ENCODE measurements around the gene FSHR.

The FSHR gene

DNA sequence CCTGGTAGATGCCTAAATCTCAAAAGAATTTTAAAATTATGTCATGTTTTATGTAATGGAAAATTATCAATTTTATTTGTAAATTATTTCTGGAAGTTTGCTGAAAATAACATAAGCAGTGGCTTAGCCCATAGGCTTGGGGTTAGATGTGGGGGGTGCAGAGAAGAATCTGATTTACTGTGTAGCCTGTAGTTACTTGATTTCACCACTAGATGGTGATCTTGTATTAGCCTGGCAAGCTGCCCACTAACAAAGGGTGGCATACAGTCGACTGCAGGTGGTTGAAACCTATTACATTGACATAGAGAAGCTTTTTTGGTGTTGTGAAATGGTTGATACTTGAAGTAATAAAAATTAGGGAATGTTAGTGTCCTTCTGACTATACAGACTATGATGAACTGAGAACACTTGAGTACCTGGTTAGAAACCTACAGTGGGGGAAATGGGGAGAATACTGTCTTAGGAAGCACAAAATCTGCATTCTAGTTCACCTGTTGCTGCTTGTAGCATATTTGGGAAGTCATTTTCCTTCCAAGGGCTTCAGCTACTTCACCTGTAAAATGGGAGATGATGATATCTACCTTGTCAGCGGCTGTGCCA, 207.8 kb downstream of the FSHR start:
- POLR2A ChIA-PET: no interaction called here
- TF ChIP-seq SP1 (IDR thresholded peaks at IDR 0.05): no peak
- TF ChIP-seq, protein P1, sequence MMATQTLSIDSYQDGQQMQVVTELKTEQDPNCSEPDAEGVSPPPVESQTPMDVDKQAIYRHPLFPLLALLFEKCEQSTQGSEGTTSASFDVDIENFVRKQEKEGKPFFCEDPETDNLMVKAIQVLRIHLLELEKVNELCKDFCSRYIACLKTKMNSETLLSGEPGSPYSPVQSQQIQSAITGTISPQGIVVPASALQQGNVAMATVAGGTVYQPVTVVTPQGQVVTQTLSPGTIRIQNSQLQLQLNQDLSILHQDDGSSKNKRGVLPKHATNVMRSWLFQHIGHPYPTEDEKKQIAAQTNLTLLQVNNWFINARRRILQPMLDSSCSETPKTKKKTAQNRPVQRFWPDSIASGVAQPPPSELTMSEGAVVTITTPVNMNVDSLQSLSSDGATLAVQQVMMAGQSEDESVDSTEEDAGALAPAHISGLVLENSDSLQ (IDR thresholded peaks at IDR 0.05): no peak
- no peak for TF ChIP-seq FOXM1 (IDR thresholded peaks at IDR 0.05; ENCODE audit: borderline replicate concordance)
- TF ChIP-seq HDGF (IDR thresholded peaks at IDR 0.05; ENCODE audit: borderline replicate concordance): no peak
- no peak for TF ChIP-seq FOXK2 (IDR thresholded peaks at IDR 0.05)
- TF ChIP-seq L3MBTL2 (conservative IDR thresholded peaks at IDR 0.05): no peak
- TF ChIP-seq FOXA1 (IDR thresholded peaks at IDR 0.05): no peak
- TF ChIP-seq ZNF384 (IDR thresholded peaks at IDR 0.05): no peak
- TF ChIP-seq ELF4 (IDR thresholded peaks at IDR 0.05): no peak
- no peak for TF ChIP-seq CTBP1 (IDR thresholded peaks at IDR 0.05; ENCODE audit: borderline replicate concordance)
- TF ChIP-seq NFRKB (IDR thresholded peaks at IDR 0.05): no peak
- TF ChIP-seq TARDBP (IDR thresholded peaks at IDR 0.05): no peak
- no peak for TF ChIP-seq BHLHE40 (IDR thresholded peaks at IDR 0.05; ENCODE audit: borderline replicate concordance)
- TF ChIP-seq LEF1 (IDR thresholded peaks at IDR 0.05; ENCODE audit: borderline replicate concordance): no peak
- TF ChIP-seq SUZ12 (IDR thresholded peaks at IDR 0.05): no peak
- CTCF ChIA-PET: interaction anchor here (0.7 to 1.6 kb wide), 3 partner anchors 14 to 1546 kb away, joined by 3 read pairs; no protein-coding TSS in a partner anchor
- DNase-seq (ENCODE audit: extremely low spot score): peak; percentile 61

DNA sequence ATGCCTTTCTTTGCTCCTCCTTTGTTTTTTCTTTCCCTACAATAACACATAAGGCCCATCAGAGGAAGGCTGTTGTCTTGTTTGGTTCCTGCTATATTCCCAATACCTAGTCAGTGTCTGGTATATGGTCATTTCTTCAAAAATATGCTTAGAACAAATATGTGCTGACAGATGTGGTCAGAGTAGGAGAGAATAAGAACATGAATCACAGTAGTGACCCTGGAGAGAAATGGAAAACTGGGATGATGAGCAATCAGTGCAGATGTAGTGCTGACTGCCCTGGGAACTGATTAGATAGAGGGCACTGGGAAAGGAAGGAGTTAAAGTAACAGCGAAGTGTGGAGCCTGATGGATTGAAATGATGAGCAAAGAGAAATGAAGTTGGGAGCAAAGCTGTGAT, 209.4 kb downstream of the FSHR start:
- ChIA-PET POLR2A (no interaction called here), CTCF (interaction anchor here (0.6 to 1.6 kb wide), 4 partner anchors 15 to 1454 kb away, joined by 3 read pairs; no protein-coding TSS in a partner anchor)
- TF ChIP-seq LEF1 (IDR thresholded peaks at IDR 0.05; ENCODE audit: borderline replicate concordance) (no peak), ZNF384 (IDR thresholded peaks at IDR 0.05) (no peak), BHLHE40 (IDR thresholded peaks at IDR 0.05; ENCODE audit: borderline replicate concordance) (no peak), FOXA1 (IDR thresholded peaks at IDR 0.05) (no peak), HDGF (IDR thresholded peaks at IDR 0.05; ENCODE audit: borderline replicate concordance) (no peak), L3MBTL2 (conservative IDR thresholded peaks at IDR 0.05) (no peak), NFRKB (IDR thresholded peaks at IDR 0.05) (no peak), SP1 (IDR thresholded peaks at IDR 0.05) (no peak), SUZ12 (IDR thresholded peaks at IDR 0.05) (no peak), FOXM1 (IDR thresholded peaks at IDR 0.05; ENCODE audit: borderline replicate concordance) (no peak), ELF4 (IDR thresholded peaks at IDR 0.05) (no peak), ARNT (IDR thresholded peaks at IDR 0.05) (no peak), CTBP1 (IDR thresholded peaks at IDR 0.05; ENCODE audit: borderline replicate concordance) (no peak), FOXK2 (IDR thresholded peaks at IDR 0.05) (no peak), TARDBP (IDR thresholded peaks at IDR 0.05) (no peak)
- TF ChIP-seq, protein P1 (IDR thresholded peaks at IDR 0.05): no peak
- DNase-seq (ENCODE audit: extremely low spot score): no peak

DNA sequence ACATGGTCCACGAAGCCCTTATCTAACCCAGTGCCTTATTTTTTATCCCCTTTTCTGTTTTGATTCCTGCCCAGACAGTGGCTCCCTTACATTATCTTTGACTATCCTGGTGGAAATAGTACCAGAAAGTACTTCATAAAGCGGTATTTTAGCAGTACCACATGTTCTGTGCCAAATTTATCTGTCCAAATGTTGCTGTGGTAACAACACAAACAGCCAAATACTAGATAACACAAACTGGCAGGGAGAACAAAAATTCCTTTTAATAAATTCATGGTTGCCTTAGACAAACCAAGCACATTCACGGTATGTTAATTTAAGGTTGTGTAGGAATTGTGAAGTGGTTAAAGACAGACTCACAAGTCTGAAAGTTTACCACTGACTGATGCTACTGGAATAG, 210.9 kb downstream of the FSHR start:
- CTCF ChIA-PET: no interaction called here
- TF ChIP-seq FOXM1 (IDR thresholded peaks at IDR 0.05; ENCODE audit: borderline replicate concordance) (no peak), NFRKB (IDR thresholded peaks at IDR 0.05) (no peak), HDGF (IDR thresholded peaks at IDR 0.05; ENCODE audit: borderline replicate concordance) (no peak)
- TF ChIP-seq, protein P1 (IDR thresholded peaks at IDR 0.05): no peak
- POLR2A ChIA-PET: no interaction called here
- DNase-seq (ENCODE audit: extremely low spot score): no peak

DNA sequence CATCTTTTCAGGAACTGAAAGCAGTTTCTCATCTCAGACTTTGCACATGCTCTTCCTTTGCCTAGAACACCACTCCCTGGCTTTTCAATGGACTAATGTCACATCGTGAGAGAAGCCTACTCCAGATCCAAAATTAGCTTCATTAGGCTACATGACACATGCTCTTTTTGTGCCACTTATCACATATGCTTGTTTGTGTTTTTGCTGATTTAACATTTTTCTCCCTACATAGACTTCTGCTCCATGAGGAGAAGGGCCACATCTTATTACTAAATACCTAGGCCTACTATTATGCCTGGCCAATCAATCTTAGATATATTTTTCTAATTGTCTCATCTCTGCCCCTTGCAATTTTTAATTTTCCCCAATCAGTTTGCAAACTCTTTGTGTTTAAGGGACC, 212.4 kb downstream of the FSHR start:
- TF ChIP-seq L3MBTL2 (conservative IDR thresholded peaks at IDR 0.05) (no peak), FOXA1 (IDR thresholded peaks at IDR 0.05) (no peak)
- POLR2A ChIA-PET: no interaction called here
- no peak for DNase-seq (ENCODE audit: extremely low spot score)
- CTCF ChIA-PET: interaction anchor here (0.6 to 0.7 kb wide), 2 partner anchors 304 to 1473 kb away, joined by 3 read pairs; no protein-coding TSS in a partner anchor

DNA sequence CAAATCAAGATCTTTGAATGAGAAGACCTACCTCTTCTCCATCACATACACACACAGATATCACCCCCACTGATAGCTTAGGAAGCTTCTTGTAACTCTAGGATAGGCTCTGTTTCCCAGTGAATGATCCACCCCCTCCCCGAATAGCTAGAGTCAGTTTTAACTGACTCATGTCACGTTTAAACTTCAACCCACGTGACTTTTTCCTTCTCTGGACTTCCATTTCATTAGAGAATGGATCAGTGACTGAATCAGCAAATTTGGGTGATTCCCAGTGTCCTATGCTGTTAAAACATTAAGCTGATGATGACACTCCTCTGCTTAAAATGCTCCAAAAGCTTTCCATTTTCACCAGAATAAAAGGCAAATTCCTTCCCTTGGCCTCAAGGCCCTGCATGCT, 212.9 kb downstream of the FSHR start:
- CTCF ChIA-PET: interaction anchor here (0.7 kb wide), 1 partner anchor 304 kb away, joined by 3 read pairs; no protein-coding TSS in a partner anchor
- no peak for TF ChIP-seq TARDBP (IDR thresholded peaks at IDR 0.05)
- TF ChIP-seq FOXM1 (IDR thresholded peaks at IDR 0.05; ENCODE audit: borderline replicate concordance): no peak
- no peak for TF ChIP-seq FOXK2 (IDR thresholded peaks at IDR 0.05)
- TF ChIP-seq ARNT (IDR thresholded peaks at IDR 0.05): no peak
- no peak for TF ChIP-seq LEF1 (IDR thresholded peaks at IDR 0.05; ENCODE audit: borderline replicate concordance)
- TF ChIP-seq L3MBTL2 (conservative IDR thresholded peaks at IDR 0.05): no peak
- TF ChIP-seq FOXA1 (IDR thresholded peaks at IDR 0.05): no peak
- TF ChIP-seq HDGF (IDR thresholded peaks at IDR 0.05; ENCODE audit: borderline replicate concordance): no peak
- TF ChIP-seq CTBP1 (IDR thresholded peaks at IDR 0.05; ENCODE audit: borderline replicate concordance): no peak
- no peak for TF ChIP-seq SP1 (IDR thresholded peaks at IDR 0.05)
- TF ChIP-seq SUZ12 (IDR thresholded peaks at IDR 0.05): no peak
- TF ChIP-seq, protein P1 (IDR thresholded peaks at IDR 0.05): no peak
- no peak for TF ChIP-seq ZNF384 (IDR thresholded peaks at IDR 0.05)
- TF ChIP-seq BHLHE40 (IDR thresholded peaks at IDR 0.05; ENCODE audit: borderline replicate concordance): no peak
- TF ChIP-seq NFRKB (IDR thresholded peaks at IDR 0.05): no peak
- no peak for TF ChIP-seq ELF4 (IDR thresholded peaks at IDR 0.05)
- POLR2A ChIA-PET: no interaction called here
- DNase-seq (ENCODE audit: extremely low spot score): no peak

DNA sequence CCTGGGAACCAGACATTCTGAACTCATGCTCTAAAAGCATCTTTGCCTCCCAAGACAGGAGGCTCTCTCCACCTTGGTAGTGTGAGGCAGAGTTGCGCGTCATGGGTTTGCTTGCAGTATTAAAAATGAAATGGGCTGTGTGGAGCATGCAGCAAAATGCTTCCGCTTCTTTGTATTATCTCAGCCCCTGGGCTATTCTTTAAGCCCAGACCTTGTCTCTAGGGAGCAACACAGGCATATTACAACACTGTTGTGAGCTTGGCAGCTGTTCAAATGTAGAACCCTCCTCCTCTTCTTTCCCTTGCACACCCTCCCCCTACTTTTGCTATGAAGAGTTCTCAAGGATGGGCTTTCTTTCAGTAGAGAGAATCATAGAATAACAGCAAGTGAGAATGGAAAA, 213.7 kb downstream of the FSHR start:
- no peak for TF ChIP-seq ELF4 (IDR thresholded peaks at IDR 0.05)
- no peak for TF ChIP-seq LEF1 (IDR thresholded peaks at IDR 0.05; ENCODE audit: borderline replicate concordance)
- TF ChIP-seq, protein P1 (IDR thresholded peaks at IDR 0.05): no peak
- TF ChIP-seq TARDBP (IDR thresholded peaks at IDR 0.05): no peak
- TF ChIP-seq L3MBTL2 (conservative IDR thresholded peaks at IDR 0.05): no peak
- no peak for TF ChIP-seq HDGF (IDR thresholded peaks at IDR 0.05; ENCODE audit: borderline replicate concordance)
- no peak for TF ChIP-seq SUZ12 (IDR thresholded peaks at IDR 0.05)
- TF ChIP-seq ZNF384 (IDR thresholded peaks at IDR 0.05): no peak
- TF ChIP-seq BHLHE40 (IDR thresholded peaks at IDR 0.05; ENCODE audit: borderline replicate concordance): no peak
- TF ChIP-seq SP1 (IDR thresholded peaks at IDR 0.05): no peak
- TF ChIP-seq ARNT (IDR thresholded peaks at IDR 0.05): no peak
- TF ChIP-seq FOXK2 (IDR thresholded peaks at IDR 0.05): no peak
- TF ChIP-seq FOXA1 (IDR thresholded peaks at IDR 0.05): no peak
- TF ChIP-seq CTBP1 (IDR thresholded peaks at IDR 0.05; ENCODE audit: borderline replicate concordance): no peak
- TF ChIP-seq NFRKB (IDR thresholded peaks at IDR 0.05): no peak
- no peak for TF ChIP-seq FOXM1 (IDR thresholded peaks at IDR 0.05; ENCODE audit: borderline replicate concordance)
- CTCF ChIA-PET: no interaction called here
- DNase-seq (ENCODE audit: extremely low spot score): no peak
- POLR2A ChIA-PET: no interaction called here
